Heart left ventricle (tissue), 13 donors: ENCODE measurements around the gene ROR1.

Source experiments
- CTCF ChIP-seq, 12 donors: fragments of 200-600 bp; sonication (generic) in 4 of 12; IDR thresholded peaks; one replicate each; pipeline versions ENCODE4 v1.5.0 to v1.8.0; 2018 to 2022; ENCODE audit warnings: antibody characterized with exemption in 12 of 12, mild to moderate bottlenecking in 5 of 12
- POLR2A ChIP-seq, 2 donors: fragments of 450-650 bp; IDR thresholded peaks; one replicate each; pipeline ENCODE4 v1.6.1; 2017; ENCODE audit warnings: antibody characterized with exemption in 2 of 2, mild to moderate bottlenecking in 2 of 2, moderate library complexity in 2 of 2
- donor health status: ischemic (EF 13 %, LVEDD 7.1; RV severe dilation, severe dysfunction).
- donor health status: DM: no; HTN: yes; CAD: no.
- donor health status: DM: no; HTN: no; CAD: no.
- donor health status: ischemic (EF 25% LVEDD 6.9; RV normal size, moderate dysfunction).
- donor health status: ischemic (EF 25% LVEDD 5.7; RV mildly dilated, moderate dysfunction).
- donor health status: ischemic (EF 35%, LVEDD 5.7; RV mildly dilated, moderate dysfunction).
- donor health status: nonischemic (EF 11% LVEDD 7.7; RV severe dilation, severe dysfunction).
- donor health status: DM: yes; HTN: yes; CAD: no.
- donor health status: PGD.
- donor health status: ischemic (EF 29% LVEDD 5.4; RV normal size, mild dysfunction).
- donor health status: nonischemic (EF 23%, LVEDD 6.1; RV moderate dilation, normal function).

- TF ChIP-seq CTCF (IDR thresholded peaks at IDR 0.05) (no peak), POLR2A (IDR thresholded peaks at IDR 0.05) (no peak)
These were observed 362.5 kb downstream of the ROR1 start for GRCh38 chr1:64136296-64136695.
